ENCODE results near the gene NPTX1.
A peak's percentile ranks its signal among the peaks of the same experiment; 100 is the strongest.

Gene NPTX1

GRCh38 chr17:80471922-80472321 lies 4.5 kb downstream of the NPTX1 start:
- Histone ChIP-seq H3K4me3 (ENCODE audit: severe bottlenecking) (no peak overlapping the region), H3K36me3 (ENCODE audit: low read depth) (no peaks in the 10 kb centered on the region), H3K27ac (ENCODE audit: poor library complexity, severe bottlenecking) (no peak overlapping the region), H3K27me3 (ENCODE audit: insufficient read depth, poor library complexity, severe bottlenecking) (peaks cover 76% of the 10 kb centered on the region), H3K4me1 (ENCODE audit: insufficient read depth, poor library complexity, severe bottlenecking) (peaks cover 4% of the 10 kb centered on the region), H3K9me3 (ENCODE audit: severe bottlenecking) (no peaks in the 10 kb centered on the region)
- no peak for TF ChIP-seq CTCF (IDR thresholded peaks at IDR 0.05; ENCODE audit: poor library complexity, severe bottlenecking)
- DNase-seq (ENCODE audit: low spot score) (no peak), ATAC-seq (ENCODE audit: low read depth) (no peak)

GRCh38 chr17:80470603-80471002 lies 5.8 kb downstream of the NPTX1 start:
- Histone ChIP-seq H3K27ac (ENCODE audit: poor library complexity, severe bottlenecking) (no peak overlapping the region), H3K9me3 (ENCODE audit: severe bottlenecking) (no peaks in the 10 kb centered on the region), H3K27me3 (ENCODE audit: insufficient read depth, poor library complexity, severe bottlenecking) (peaks cover 76% of the 10 kb centered on the region), H3K36me3 (ENCODE audit: low read depth) (no peaks in the 10 kb centered on the region), H3K4me3 (ENCODE audit: severe bottlenecking) (no peak overlapping the region), H3K4me1 (ENCODE audit: insufficient read depth, poor library complexity, severe bottlenecking) (peaks cover 4% of the 10 kb centered on the region)
- no peak for ATAC-seq (ENCODE audit: low read depth)
- no peak for DNase-seq (ENCODE audit: low spot score)
- no peak for TF ChIP-seq CTCF (IDR thresholded peaks at IDR 0.05; ENCODE audit: poor library complexity, severe bottlenecking)

- peaks cover 2% of the 10 kb centered on the region for H3K4me1 ChIP-seq (ENCODE audit: insufficient read depth, poor library complexity, severe bottlenecking)
- H3K4me3 ChIP-seq (ENCODE audit: severe bottlenecking), result no peak overlapping the region
- no peak for TF ChIP-seq CTCF (IDR thresholded peaks at IDR 0.05; ENCODE audit: poor library complexity, severe bottlenecking)
- peaks cover 72% of the 10 kb centered on the region for H3K27me3 ChIP-seq (ENCODE audit: insufficient read depth, poor library complexity, severe bottlenecking)
- no peaks in the 10 kb centered on the region for H3K9me3 ChIP-seq (ENCODE audit: severe bottlenecking)
- ATAC-seq (ENCODE audit: low read depth), result no peak
- no peaks in the 10 kb centered on the region for H3K36me3 ChIP-seq (ENCODE audit: low read depth)
- no peak for DNase-seq (ENCODE audit: low spot score)
- H3K27ac ChIP-seq (ENCODE audit: poor library complexity, severe bottlenecking), result no peak overlapping the region
Measured at GRCh38 chr17:80469667-80470066, 6.7 kb downstream of the NPTX1 start.

GRCh38 chr17:80468781-80469493 lies 7.5 kb downstream of the NPTX1 start:
- DNase-seq (ENCODE audit: low spot score), result no peak
- H3K4me1 ChIP-seq (ENCODE audit: insufficient read depth, poor library complexity, severe bottlenecking), result no peaks in the 10 kb centered on the region
- no peak for ATAC-seq (ENCODE audit: low read depth)
- no peaks in the 10 kb centered on the region for H3K36me3 ChIP-seq (ENCODE audit: low read depth)
- TF ChIP-seq CTCF (IDR thresholded peaks at IDR 0.05; ENCODE audit: poor library complexity, severe bottlenecking), result no peak
- no peak overlapping the region for H3K4me3 ChIP-seq (ENCODE audit: severe bottlenecking)
- H3K27me3 ChIP-seq (ENCODE audit: insufficient read depth, poor library complexity, severe bottlenecking), result peaks cover 65% of the 10 kb centered on the region
- no peak overlapping the region for H3K27ac ChIP-seq (ENCODE audit: poor library complexity, severe bottlenecking)
- H3K9me3 ChIP-seq (ENCODE audit: severe bottlenecking), result no peaks in the 10 kb centered on the region

- no peak overlapping the region for H3K27ac ChIP-seq (ENCODE audit: poor library complexity, severe bottlenecking)
- ATAC-seq (ENCODE audit: low read depth), result peak; percentile 22; the same call in 2 of the 3 replicates
- H3K9me3 ChIP-seq (ENCODE audit: severe bottlenecking), result no peaks in the 10 kb centered on the region
- H3K36me3 ChIP-seq (ENCODE audit: low read depth), result no peaks in the 10 kb centered on the region
- no peak for TF ChIP-seq CTCF (IDR thresholded peaks at IDR 0.05; ENCODE audit: poor library complexity, severe bottlenecking)
- H3K4me3 ChIP-seq (ENCODE audit: severe bottlenecking), result no peak overlapping the region
- H3K4me1 ChIP-seq (ENCODE audit: insufficient read depth, poor library complexity, severe bottlenecking), result no peaks in the 10 kb centered on the region
- DNase-seq (ENCODE audit: low spot score), result no peak
- peaks cover 59% of the 10 kb centered on the region for H3K27me3 ChIP-seq (ENCODE audit: insufficient read depth, poor library complexity, severe bottlenecking)
Measured at GRCh38 chr17:80468242-80468641, 8.2 kb downstream of the NPTX1 start.

All from RWPE2 (cell line).